M059J (cell line): Measurements from ENCODE around the gene TIMM17B. TPM values are rescaled to one million over a fixed set of nuclear protein-coding genes. Genes with fewer than 3 reads are reported as not detected.
A peak's percentile ranks its signal among the peaks of the same experiment; 100 is the strongest.

ENCODE experiments used
- DNase-seq: peaks from one replicate; pipeline ENCODE4 v3.0.0-alpha.2; 2012; ENCODE audit warnings: low read depth
- total RNA-seq: library from RNA; depleted of rRNA; stranded (reverse); fragments of >200 nt; shearing (Covaris generic); gene quantifications from 2 replicates; pipeline ENCODE4 v1.2.3, GENCODE V29; 2014

TIMM17B gene
- total RNA-seq, 1 experiment from 2014 or later: 90.8 TPM

DNA sequence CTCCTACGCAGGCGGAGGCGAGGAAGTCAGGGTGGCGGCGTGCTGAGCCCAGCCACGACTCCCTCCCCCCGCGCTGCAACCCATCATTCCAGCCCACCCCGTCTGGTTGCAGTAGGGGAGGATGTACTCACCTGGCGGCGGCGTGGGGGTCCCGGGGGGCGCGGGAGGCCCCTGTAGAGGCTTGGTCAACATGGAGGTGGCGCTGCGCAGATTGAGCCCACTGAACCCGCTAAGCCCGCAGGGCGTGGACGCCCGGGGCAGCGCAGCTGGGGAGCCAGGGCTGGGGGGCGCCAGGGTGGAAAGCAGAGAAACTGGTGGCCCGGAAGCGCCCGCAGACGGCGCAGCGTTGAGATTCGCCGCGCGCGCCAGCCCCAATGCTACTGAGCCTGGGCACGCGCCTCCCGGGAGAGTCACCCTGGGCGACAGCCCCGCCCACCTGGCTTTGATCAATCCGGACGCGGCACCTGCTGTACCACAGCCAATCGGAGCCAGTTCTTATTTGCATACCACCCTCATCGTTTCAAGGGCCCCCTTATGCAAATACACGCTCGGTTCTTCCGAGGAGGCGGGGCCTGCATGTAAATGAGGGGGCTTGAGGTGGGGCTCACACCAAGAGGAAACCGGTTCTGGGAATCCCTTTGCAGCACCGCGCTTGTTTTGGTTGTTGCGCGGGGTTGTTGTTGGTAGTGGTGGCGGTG, 21.2 kb upstream of the TIMM17B start, which contains the start of gene PIM2:
TSS of gene PIM2 (minus strand) at position 382 of the 698 bp plus-strand sequence. CDS start at position 192, 190 bp downstream.
- peak; percentile 93 for DNase-seq

DNA sequence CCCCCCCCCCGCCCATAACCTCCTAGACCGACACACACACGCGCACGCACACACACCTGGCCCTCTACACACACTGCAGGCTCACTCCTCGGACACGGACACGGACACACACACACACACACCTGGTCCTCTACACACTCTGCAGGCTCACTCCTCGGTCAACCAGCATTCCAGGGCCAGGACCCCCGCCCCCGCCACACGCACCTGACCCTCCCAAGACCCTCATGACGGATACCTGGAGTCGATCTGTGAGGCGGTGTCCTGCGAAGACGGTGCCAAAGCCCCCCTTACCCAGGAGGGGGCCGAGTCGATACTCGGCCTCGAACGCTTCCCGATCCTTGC, 20.7 kb upstream of the TIMM17B start:
- DNase-seq: no peak

DNA sequence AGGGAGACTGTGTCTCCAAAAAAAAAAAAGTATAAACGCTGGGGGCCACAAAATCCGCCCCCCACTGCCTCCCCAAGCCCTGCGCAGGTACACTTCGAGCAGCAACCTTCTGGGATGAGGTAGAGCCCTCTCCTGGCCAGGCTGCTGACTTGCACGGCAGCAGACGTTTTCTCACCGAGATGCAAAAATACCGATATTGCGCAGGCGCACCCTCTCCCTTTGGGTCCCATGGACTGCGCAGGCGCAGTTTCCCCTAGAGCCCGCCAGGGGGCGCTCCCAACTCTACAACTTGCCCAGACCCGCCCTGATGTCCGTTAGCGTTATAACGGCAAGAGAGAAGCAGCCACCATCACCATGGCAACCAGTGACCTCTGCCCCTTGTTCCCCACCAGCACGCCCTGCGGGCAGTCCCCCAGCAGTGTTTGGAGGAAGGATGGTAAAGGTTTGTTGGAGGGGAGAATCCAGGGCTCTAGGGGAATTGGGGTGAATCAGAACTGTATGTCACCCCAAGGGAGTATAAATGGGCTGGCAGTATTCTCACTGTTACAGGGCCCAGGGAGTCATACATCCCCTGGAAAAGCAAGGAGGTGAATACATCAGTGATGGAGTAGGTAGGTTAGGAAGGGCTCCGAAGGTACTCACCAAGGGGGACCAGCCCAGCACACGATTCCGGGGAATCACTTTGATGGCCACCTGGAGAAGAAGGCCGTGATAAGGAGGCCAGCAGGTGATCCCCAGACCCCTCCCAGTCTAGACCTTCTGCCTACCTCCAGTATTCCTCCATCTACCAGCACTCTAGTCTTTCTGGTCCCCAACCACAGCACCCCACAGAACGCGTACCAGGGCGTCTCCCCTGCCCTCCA, 19.8 kb upstream of the TIMM17B start:
- DNase-seq: peak; percentile 92

DNA sequence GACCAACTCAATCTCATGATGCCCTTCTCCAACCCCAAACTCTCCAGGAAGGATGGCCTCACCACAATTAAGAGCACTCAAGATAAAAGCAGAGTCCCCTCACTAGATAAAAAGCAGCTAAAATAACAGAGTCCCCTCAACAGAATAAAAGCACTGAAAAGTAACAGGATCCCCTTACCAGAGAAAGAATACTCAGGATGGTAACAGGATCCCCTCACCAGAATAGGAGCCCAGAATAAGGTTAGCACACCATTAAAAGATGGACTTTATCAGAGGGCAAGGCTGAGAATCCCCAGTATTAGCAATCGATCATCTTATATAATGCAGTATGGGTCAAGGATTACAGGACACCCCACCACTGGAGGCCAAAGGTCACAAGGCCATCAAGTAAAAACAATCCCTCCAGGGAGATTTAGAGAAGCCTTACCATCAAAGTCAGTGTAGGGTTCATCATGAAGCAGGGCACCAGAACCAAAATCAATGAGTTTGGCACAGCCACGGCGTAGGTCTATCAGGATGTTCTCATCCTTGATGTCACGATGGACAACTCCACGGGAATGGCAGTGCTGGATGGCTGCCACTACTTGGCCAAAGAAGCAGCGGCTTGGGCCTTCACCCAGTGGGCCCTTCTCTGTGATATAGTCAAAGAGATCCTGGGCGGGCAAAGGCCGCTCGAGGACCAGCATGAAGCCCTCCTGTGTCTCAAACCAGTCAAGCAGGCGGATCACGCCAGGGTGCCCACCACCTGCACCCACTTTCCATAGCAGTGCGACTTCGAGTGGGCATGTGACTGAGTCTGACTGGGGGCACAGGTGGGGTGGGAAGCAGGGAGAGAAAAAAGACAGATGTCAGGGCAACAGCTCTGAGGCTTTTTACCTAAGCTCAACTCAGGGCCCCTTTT, 17.3 kb upstream of the TIMM17B start:
- no peak for DNase-seq

DNA sequence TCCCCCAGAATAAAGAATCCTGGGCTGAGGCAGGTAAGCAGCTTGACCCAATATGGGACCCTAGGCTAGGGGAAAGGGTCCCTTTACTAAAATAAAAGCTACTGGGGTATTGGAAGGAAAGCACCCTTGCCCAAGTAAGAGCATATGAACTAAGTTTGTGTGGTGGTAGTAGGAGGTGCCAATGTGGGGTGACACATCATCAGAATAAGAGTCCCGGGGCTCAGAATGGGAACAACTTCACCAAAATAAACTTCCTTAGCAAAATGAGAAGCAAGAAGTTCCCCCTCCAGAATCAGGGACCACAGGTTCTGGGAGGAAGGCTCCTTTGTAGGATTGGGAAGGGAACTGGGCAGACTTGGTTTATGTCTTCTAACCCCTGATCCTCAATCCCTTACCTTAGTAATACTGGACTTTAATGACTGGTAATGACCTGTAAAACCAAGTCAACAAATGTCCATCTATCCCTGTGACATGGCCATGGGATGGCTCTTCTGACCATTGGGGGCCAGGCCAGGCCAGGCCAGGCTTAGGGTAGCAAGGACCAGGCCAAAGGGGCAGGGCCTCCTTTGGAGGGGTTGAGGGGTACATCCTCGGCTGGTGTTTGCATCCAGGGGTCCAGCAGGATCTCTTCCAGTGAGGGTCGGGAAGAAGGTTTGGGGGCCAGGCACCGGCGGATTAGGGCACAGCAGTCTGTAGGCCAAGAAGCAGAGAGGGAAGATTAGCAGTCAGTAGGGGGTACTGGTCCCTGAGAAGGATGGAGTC, 16.2 kb upstream of the TIMM17B start:
- DNase-seq: no peak

DNA sequence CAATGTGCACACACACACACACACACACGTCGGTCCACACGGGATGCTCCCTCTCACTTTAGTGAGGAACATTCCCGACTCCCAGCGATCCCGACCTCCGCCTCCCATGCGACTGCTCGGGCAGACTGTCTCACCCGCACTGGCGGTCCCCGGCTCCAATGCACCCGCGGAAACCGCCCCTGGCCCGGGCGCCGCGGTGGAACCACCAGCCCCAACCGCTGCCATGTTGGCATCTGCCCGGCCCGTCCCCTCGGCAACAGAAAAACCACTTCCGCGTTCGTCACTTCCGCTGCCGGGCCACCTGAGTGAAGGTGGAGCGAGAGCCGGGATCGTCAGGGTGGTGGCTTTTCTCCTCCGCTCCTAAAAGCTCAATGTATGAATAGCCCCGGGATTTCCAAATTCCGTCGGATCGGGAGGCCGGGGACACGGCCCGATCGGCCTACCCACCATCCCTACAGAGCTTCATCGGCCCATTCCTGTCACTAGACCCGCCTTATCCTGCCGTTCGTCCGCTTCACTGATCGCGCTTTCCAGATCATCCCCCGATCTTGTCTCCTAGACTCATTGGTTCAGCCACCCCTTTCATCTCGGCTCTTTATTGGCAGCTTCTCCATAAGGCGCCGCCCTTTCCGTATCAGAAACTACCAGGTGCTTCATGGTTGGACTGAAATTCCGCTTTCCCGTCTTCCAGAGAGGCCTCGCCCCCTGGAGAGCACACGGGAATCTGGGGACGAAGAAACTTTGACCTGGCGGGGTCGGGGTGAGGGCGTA, 14.0 kb upstream of the TIMM17B start, which contains the start of gene SLC35A2:
TSS of gene SLC35A2 (minus strand) at position 235 of the 771 bp plus-strand sequence. CDS start at position 225, 10 bp downstream.
- DNase-seq: peak; percentile 89

DNA sequence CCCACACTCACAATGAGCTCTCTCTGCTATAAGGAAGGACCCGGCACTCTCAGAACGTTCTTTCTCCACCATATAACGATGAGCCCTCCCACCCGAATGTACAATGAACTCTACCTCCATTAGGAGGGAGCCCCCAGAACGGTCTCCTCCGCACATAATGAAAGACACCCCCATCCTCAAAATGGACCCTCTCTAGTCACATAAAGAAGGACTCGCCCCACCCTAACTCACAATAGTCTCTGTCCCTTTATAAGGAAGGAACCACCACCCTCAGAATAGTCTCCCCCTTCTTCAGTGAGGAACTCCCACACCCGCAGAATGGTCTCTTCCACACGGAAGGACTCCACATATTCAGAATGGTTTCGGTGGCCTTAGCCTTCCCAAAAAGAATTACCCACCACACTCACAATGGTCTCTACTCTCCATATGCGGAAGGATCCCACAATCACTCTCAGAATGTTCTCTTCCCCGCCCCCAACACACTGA, 13.4 kb upstream of the TIMM17B start:
- peak; percentile 42 for DNase-seq

DNA sequence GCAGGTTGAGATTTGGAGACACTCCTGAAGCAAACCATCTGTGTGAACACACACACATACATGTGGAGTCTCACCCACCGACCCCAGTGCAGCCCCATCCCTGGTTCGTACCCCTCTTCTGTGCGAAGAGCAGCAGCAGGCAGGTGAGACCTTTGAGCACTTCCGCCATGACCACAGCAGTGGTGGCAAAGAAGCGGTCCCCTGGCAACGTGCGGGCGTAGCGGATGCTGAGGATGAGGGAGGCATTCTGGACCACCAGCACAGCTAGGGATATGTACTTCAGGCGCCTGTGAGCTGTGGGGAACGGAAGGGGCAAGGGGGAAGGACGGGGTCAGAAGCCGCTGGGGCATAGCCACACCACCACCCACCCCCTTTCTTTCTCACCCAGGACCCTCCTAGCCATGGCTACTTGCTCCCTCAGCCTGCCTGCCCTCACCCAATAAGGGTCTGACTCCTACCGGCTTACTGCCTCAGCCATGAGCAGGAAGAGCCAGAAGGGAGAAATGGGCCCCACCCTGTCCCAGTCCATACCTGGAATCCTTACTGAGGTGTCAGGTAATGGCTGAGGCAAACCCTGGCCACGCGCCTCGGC, 12.2 kb upstream of the TIMM17B start:
- no peak for DNase-seq

DNA sequence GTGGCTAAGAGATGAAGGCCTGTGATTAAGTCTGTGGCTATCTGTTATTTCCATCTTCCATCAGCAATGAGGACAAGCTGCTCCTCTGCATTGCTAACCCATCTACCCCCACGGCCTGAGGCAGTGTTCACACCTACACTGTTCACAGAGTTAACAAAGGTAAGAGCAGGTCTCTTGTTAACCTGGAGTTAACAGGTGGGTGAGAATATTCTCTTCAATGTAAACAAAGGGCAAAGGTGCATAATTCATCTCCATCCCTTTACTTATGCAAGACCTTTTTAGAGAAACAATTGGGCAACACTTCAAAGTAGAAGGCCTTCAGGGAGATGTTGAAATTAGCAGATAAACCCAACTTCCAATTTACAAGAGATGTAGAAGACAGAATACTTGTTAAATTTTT, 11.0 kb upstream of the TIMM17B start:
- no peak for DNase-seq

DNA sequence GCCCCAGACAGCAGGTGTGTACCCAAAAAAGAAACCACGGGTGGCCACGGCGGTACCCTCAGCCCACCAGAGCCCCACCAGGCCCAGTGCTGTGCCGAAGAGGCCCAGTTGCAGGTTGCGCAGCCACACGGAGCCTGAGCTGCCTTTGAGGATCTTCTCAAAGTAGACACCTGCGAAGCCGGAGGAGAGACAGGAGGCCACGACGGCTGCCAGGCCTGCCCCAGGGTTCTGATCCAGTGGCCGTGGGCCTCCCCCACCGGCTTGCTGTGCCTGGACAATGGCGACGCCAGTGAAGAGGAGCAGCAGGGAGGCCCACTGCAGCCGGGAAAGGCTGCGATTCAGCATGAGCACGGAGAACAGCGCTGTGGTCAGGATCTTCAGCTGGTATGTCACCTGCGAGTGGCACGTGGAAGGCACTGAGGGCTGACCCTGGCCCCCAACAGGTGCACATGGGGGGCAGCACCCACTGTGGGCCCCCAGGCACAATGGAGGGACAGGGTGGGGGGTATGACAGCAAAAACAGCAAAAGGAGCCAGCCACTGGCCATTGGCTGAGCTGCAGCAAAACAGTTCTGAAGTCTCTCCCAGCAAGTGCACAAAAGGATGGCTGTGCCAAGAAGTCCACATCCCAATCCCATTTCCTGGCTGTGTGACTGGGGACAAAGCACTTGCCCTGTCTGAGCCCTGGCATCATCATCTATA, 7.7 kb upstream of the TIMM17B start:
- DNase-seq: no peak

DNA sequence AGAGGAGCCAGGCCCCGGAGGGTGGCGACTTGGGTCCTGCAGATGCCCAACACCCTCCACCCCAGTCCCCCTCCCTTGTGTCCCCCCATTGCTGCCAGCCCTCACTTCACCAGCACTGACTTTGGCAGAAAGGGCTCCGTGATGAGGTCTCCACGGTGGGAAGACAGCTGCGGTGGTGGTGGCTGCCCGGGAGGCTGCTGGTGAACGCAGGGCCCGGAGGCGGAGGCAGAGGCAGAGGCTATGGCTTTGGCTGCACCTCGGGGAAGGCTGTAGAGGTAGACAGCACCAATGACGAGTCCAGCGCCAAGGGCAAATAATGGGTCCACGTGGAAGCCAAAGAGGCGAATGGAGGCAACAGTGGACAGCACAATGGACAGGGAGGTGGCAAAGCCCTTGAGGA, 7.1 kb upstream of the TIMM17B start:
- no peak for DNase-seq

DNA sequence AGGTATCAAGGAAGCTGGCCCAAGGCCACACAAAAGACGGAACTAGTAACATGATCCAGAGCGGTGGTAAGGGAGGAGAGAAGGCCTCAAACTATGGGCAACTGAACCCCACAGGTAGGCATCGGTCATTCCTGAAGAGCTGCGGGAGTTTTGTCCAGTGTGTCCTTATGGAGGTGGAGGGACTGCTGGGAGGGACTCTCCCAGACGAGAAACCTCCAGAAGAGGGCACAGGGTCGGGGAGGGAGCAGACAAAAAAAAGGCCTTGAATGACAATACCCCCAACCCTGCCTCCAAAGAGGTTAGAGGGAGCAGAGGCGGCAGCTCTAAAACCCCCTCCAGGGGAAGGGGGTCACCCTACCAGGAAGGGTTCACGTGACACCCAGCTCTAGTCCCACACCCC, 6.6 kb upstream of the TIMM17B start:
- no peak for DNase-seq

DNA sequence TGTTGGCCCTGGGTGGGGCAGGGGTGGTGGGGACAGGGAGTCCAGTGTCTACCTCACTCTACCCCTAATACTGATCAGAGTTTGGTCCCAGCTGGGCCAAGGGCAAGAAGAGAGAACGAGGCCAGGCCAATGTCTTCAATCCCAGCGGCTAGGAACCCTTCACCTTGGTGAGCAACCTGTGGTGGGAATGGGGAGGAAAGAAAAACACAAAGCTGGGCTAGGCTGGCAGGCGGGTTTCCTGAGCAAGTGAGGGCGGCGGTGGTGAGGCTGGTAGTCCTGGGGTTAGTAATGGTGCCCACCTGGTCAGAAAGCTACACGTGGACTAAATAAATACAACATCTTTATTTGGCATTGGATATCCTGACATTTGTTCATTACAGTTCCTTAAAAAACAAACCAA, 5.7 kb upstream of the TIMM17B start:
- DNase-seq: no peak

DNA sequence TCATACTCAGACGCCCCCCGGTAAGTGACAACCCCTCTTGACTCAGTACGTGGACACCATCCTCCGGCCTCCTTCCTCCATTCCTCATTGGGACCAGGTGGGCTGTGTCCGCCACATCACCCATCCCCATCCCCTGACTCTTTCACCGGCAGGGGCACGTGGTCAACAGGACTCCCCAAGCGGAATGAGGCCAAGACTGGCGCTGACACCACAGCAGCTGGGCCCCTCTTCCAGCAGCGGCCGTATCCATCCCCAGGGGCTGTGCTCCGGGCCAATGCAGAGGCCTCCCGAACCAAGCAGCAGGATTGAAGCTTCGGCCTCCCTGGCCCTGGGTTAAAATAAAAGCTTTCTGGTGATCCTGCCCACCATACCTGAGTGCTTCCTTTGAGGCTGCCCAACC, 5.2 kb upstream of the TIMM17B start:
- DNase-seq: no peak

DNA sequence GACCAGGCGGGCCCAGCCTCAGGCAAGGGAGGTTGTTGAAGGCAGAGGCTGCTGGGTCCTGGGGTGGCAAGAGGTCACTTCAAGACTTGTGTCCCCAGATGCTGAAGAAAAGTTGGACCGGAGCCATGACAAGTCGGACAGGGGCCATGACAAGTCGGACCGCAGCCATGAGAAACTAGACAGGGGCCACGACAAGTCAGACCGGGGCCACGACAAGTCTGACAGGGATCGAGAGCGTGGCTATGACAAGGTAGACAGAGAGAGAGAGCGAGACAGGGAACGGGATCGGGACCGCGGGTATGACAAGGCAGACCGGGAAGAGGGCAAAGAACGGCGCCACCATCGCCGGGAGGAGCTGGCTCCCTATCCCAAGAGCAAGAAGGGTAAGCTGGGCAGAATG, 4.6 kb upstream of the TIMM17B start:
- DNase-seq: no peak

DNA sequence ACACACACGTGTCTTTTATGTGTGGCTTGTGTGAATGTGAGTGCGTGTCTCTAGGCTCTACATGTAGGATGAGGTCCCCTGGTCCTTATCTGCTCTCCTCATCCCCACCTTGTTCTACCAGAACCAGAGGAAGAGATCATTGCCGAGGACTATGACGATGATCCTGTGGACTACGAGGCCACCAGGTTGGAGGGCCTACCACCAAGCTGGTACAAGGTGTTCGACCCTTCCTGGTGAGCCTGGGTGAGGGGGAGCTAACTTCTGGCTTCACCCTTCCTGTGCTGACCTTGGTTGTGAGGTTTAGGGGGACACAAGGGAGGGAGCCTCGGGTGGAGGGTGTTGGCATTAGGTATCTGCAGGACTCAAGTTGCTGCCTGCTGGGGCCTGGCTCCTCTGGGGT, 3.5 kb upstream of the TIMM17B start:
- no peak for DNase-seq

DNA sequence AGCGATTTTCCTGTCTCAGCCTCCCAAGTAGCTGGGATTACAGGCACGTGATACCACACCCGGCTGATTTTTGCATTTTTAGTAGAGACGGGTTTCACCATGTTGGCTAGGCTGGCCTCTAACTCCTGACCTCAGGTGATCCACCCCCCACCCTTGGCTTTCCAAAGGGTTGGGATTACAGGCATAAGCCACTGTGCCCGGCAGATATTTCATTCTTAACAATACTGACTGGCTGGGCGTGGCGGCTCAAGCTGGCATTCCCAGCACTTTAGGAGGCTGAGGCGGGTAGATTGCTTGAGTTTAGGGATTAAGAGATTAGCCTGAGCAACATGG, 1.5 kb upstream of the TIMM17B start:
- no peak for DNase-seq

DNA sequence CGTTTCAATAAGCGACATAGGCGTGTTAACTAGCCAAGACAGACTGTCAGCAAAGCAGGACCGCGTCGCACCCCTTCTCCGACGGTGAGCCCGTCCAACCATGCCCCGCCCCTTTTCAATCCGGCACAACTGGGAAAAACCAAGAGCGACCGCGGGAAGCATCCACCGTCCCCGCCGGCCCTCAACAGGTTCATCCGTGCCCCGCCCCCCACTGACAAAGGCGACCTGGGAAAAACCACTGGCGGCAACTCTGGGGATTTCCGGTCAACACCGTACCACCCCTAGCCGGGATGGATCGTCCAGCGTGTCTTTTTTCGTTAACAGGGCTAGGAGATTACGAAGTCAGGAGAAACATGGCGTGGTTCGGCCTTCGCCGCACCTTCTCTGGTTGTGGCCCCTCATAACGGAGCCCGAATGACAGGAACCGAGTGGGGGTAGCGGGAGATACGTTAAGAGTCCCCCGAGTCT, 377 bp downstream of the TIMM17B start:
- peak; percentile 84 for DNase-seq

DNA sequence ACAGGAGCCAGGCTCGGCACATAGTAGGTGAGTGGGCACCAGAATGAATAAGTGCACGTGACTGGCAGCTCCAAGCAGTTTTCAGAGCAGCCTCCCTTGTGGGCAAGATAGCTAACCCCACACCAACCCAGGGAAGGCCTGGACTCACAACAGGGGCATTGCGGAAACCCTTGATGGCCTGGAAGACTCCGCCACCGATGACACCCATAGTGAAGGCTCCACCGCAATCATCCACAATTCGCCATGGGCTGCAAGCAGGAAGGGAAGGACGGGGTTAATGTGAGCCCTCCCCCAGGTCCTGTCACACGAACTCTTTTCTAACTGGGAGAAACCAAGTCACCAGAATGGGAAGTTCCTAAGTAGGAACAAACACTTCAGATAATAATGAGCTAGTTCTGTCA, 957 bp downstream of the TIMM17B start:
- DNase-seq: peak; percentile 17
